ENCODE results near the gene RASEF. TPM values are rescaled to one million over a fixed set of nuclear protein-coding genes. Genes with fewer than 3 reads are reported as not detected.

Gene RASEF
- polyA plus RNA-seq, 4 donors = 1.5 to 8.8 (median 8.0) TPM

- no peak for DNase-seq (ENCODE audit: low read depth in 4 of 4, low spot score in 3 of 4)
These were observed 47.0 kb downstream of the RASEF start for GRCh38 chr9:83015897-83016296.

- DNase-seq (ENCODE audit: low read depth in 4 of 4, low spot score in 3 of 4) = no peak
These were observed 48.9 kb downstream of the RASEF start for GRCh38 chr9:83013867-83014605.

GRCh38 chr9:83012922-83013838 lies 49.8 kb downstream of the RASEF start:
- DNase-seq (ENCODE audit: low read depth in 4 of 4, low spot score in 3 of 4) = no peak

- DNase-seq (ENCODE audit: low read depth in 4 of 4, low spot score in 3 of 4) = no peak
These were observed 50.6 kb downstream of the RASEF start for GRCh38 chr9:83012168-83012921.

- no peak for DNase-seq (ENCODE audit: low read depth in 4 of 4, low spot score in 3 of 4)
These were observed 51.3 kb downstream of the RASEF start for GRCh38 chr9:83011611-83012010.

- no peak for DNase-seq (ENCODE audit: low read depth in 4 of 4, low spot score in 3 of 4)
These were observed 55.2 kb downstream of the RASEF start for GRCh38 chr9:83007521-83008300.

- no peak for DNase-seq (ENCODE audit: low read depth in 4 of 4, low spot score in 3 of 4)
These were observed 56.6 kb downstream of the RASEF start for GRCh38 chr9:83006378-83006777.

- no peak for DNase-seq (ENCODE audit: low read depth in 4 of 4, low spot score in 3 of 4)
These were observed 57.0 kb downstream of the RASEF start for GRCh38 chr9:83005963-83006362.

- no peak for DNase-seq (ENCODE audit: low read depth in 4 of 4, low spot score in 3 of 4)
These were observed 57.6 kb downstream of the RASEF start for GRCh38 chr9:83005361-83005760.

- DNase-seq (ENCODE audit: low read depth in 4 of 4, low spot score in 3 of 4) = no peak
These were observed 60.6 kb downstream of the RASEF start for GRCh38 chr9:83002329-83002728.

- DNase-seq (ENCODE audit: low read depth in 4 of 4, low spot score in 3 of 4) = no peak
These were observed 62.2 kb downstream of the RASEF start for GRCh38 chr9:83000765-83001164.

GRCh38 chr9:82998409-82998808 lies 64.5 kb downstream of the RASEF start:
- DNase-seq (ENCODE audit: low read depth in 4 of 4, low spot score in 3 of 4) = no peak

- DNase-seq (ENCODE audit: low read depth in 4 of 4, low spot score in 3 of 4) = no peak
These were observed 65.3 kb downstream of the RASEF start for GRCh38 chr9:82997476-82998140.

GRCh38 chr9:82996941-82997340 lies 66.0 kb downstream of the RASEF start:
- no peak for DNase-seq (ENCODE audit: low read depth in 4 of 4, low spot score in 3 of 4)

GRCh38 chr9:82993856-82994605 lies 68.9 kb downstream of the RASEF start:
- DNase-seq (ENCODE audit: low read depth in 4 of 4, low spot score in 3 of 4) = no peak

- no peak for DNase-seq (ENCODE audit: low read depth in 4 of 4, low spot score in 3 of 4)
These were observed 71.3 kb downstream of the RASEF start for GRCh38 chr9:82991671-82992070.

- no peak for DNase-seq (ENCODE audit: low read depth in 4 of 4, low spot score in 3 of 4)
These were observed 73.0 kb downstream of the RASEF start for GRCh38 chr9:82989929-82990328.

- no peak for DNase-seq (ENCODE audit: low read depth in 4 of 4, low spot score in 3 of 4)
These were observed 74.5 kb downstream of the RASEF start for GRCh38 chr9:82988488-82988887.
